HUES64 (cell line): ENCODE data around the gene LTBP1.

Source experiments
- H3K27ac ChIP-seq: 2 replicates; pipeline ENCODE4 v1.7.0; 2013; ENCODE audit warnings: low read depth, low read length, inconsistent platforms
- H3K27me3 ChIP-seq: 2 replicates; pipeline ENCODE4 v1.6.1; 2013; ENCODE audit warnings: mild to moderate bottlenecking, low read length; ENCODE audit not compliant: insufficient read depth
- H3K36me3 ChIP-seq: 2 replicates; pipeline ENCODE4 v1.6.1; 2013; ENCODE audit warnings: mild to moderate bottlenecking, low read length; ENCODE audit not compliant: insufficient read depth
- H3K4me1 ChIP-seq: 2 replicates; pipeline ENCODE4 v1.6.1; 2013; ENCODE audit warnings: mild to moderate bottlenecking, low read length, moderate library complexity; ENCODE audit not compliant: insufficient read depth
- H3K4me3 ChIP-seq: 2 replicates; pipeline ENCODE4 v1.5.1; 2013; ENCODE audit warnings: mild to moderate bottlenecking, low read length, moderate library complexity
- H3K9ac ChIP-seq: 2 replicates; pipeline ENCODE4 v1.6.1; 2013; ENCODE audit warnings: mild to moderate bottlenecking, low read depth, low read length
- H3K9me3 ChIP-seq: 2 replicates; pipeline ENCODE4 v1.6.1; 2013; ENCODE audit warnings: low read depth, low read length; ENCODE audit not compliant: insufficient read depth
- WGBS: fragments of 150-250, 120-280 bp; methylation state at CpG from one replicate; pipeline ENCODE4 v1.1.7; 2013; ENCODE audit warnings: missing lambda C conversion rate; 5-methylcytosine and 5-hydroxymethylcytosine counted together

LTBP1 gene

DNA sequence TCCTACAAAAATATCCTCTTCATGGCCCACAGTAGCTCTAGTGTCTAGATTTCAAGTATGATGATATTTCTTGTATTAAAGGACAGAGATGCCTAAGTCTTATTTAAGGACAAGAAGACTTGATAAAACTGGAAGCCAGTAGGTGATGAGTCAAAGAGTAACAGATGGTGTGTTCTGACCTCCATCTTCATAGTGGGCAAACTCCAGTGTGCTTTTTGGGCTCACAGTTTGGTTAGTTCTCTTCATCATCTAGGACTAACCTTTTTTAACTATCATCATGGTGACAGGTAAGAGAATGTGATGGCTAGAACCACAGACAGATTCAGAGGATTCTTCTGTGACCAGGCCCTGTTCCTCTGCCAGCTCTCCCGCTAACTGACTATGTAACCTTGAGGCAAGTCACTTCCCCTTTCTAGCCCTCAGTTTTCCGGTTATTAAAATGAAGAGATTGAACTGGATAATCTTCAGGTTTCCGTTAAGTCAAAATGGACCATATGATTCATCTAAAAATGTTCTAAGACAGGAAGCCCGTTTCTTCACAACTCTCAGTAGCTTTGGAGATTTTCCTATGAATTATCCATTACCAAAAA is 389.4 kb downstream of the LTBP1 start:
- 95% methylated on average over 4 of the region's 4 CpGs for WGBS
- Histone ChIP-seq H3K9ac (no peak overlapping the region), H3K4me3 (no peak overlapping the region)

DNA sequence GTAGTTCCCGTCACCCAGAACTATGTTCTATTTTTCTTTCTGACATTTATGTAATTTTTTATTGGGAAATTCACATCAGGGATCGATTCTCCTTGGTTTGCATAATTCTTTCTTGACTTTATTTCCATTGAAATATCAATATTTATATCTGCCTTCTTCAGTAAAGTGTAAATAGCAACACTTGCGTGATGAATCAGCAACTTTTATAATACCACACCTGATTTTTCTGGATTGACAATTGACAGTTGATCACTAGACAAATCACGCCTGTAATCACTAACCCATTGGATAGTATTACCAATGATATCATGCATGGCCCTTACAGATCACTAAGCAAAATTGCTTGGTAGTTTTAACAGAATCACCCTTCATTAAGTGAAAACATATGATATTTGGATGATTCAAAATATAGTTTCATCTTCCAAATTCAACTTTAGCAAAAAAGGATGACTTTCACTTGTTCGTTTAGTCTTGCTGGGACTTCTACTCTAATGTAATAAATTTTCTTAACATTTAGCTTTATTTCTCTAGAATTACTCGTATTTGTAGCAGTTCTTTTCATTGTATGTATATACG is 390.7 kb downstream of the LTBP1 start:
- no peak overlapping the region for H3K4me3 ChIP-seq
- H3K9ac ChIP-seq = no peak overlapping the region
- no peaks in the 10 kb centered on the region for H3K9me3 ChIP-seq
- H3K27me3 ChIP-seq = no peaks in the 10 kb centered on the region
- 99% methylated on average over 3 of the region's 7 CpGs for WGBS
- H3K36me3 ChIP-seq = no peaks in the 10 kb centered on the region
- H3K4me1 ChIP-seq = no peaks in the 10 kb centered on the region
- no peak overlapping the region for H3K27ac ChIP-seq

More for the DNA sequence above, 389.4 kb downstream of the LTBP1 start:
- no peaks in the 10 kb centered on the region for H3K9me3 ChIP-seq
- no peaks in the 10 kb centered on the region for H3K27me3 ChIP-seq
- no peak overlapping the region for H3K27ac ChIP-seq
- H3K36me3 ChIP-seq = no peaks in the 10 kb centered on the region
- H3K4me1 ChIP-seq = no peaks in the 10 kb centered on the region

DNA sequence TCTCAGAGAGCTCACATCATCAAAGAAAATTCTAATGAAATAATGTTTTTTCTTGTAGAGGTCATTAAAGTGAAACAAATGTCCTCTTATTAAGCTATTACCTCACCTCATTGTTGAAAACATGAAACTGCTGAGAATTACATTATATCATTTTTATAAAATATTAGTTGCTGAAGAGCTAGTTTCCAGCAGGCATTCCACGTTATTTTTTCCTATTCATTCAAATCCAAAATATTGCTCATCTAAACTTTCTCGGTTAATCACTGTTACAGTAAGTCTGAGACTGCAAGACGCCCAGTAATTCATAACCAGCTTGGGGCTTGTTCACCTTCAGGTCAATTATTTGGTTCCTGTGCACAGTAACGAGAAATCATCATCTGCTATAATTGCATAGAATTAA is 391.2 kb downstream of the LTBP1 start:
- Histone ChIP-seq H3K9ac (no peak overlapping the region), H3K27me3 (no peaks in the 10 kb centered on the region), H3K27ac (no peak overlapping the region), H3K4me3 (no peak overlapping the region), H3K36me3 (no peaks in the 10 kb centered on the region), H3K9me3 (no peaks in the 10 kb centered on the region), H3K4me1 (no peaks in the 10 kb centered on the region)
- 93% methylated on average over 4 of the region's 4 CpGs for WGBS

DNA sequence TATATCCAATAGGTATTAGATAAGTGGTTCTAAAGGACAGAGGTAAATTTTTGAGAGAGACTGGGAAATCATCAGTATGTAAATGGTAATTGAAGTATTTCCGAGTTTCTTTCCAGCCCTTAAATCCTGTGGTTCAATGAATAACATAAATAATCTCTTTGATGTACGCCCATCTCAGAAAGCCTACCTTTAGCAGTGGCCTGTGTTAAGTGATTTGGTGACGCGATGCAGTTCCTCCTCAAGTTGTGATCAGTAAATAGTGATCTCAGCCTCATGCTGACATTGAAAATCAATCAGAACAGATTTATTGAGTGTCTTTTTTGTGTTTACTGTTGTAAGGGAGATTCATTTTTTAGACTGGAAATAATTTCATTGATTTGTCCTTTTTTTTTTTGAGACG is 392.5 kb downstream of the LTBP1 start:
- 93% methylated on average over 4 of the region's 5 CpGs for WGBS
- no peaks in the 10 kb centered on the region for H3K36me3 ChIP-seq
- H3K9me3 ChIP-seq = no peaks in the 10 kb centered on the region
- H3K27me3 ChIP-seq = no peaks in the 10 kb centered on the region
- no peaks in the 10 kb centered on the region for H3K4me1 ChIP-seq
- H3K4me3 ChIP-seq = no peak overlapping the region
- H3K9ac ChIP-seq = no peak overlapping the region
- H3K27ac ChIP-seq = no peak overlapping the region

DNA sequence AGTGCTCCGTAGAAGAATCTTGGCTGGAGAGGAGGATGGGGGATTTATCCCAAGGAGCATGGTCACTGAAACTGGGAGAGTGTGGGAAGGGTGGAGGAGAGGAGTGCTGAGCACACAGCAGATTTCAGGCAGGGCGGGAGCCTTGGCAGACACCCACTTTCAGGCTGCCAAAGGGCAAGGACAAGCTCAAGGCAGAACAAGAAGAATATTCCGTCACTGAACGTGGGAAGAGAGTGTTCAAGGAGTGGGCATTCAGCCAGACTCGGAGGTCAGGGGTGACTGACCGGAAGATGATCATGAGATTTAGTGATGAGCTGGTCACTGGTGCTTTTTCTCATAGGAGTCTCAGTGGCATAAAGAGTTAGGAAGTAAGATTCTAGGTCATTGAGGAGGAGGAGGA is 393.5 kb downstream of the LTBP1 start:
- Histone ChIP-seq H3K27ac (no peak overlapping the region), H3K9me3 (no peaks in the 10 kb centered on the region), H3K36me3 (no peaks in the 10 kb centered on the region), H3K4me1 (no peaks in the 10 kb centered on the region), H3K4me3 (no peak overlapping the region), H3K27me3 (no peaks in the 10 kb centered on the region), H3K9ac (no peak overlapping the region)
- 93% methylated on average over 6 of the region's 6 CpGs for WGBS

- H3K27me3 ChIP-seq = no peaks in the 10 kb centered on the region
- no peaks in the 10 kb centered on the region for H3K9me3 ChIP-seq
- no peak overlapping the region for H3K9ac ChIP-seq
- WGBS = 91% methylated on average over 5 of the region's 5 CpGs
- no peak overlapping the region for H3K27ac ChIP-seq
- H3K4me1 ChIP-seq = no peaks in the 10 kb centered on the region
- no peaks in the 10 kb centered on the region for H3K36me3 ChIP-seq
- H3K4me3 ChIP-seq = no peak overlapping the region
These were observed 395.4 kb downstream of the LTBP1 start for GRCh38 chr2:33342171-33342570.

GRCh38 chr2:33342705-33343104 is 396.0 kb downstream of the LTBP1 start:
- Histone ChIP-seq H3K4me3 (no peak overlapping the region), H3K9ac (no peak overlapping the region), H3K9me3 (no peaks in the 10 kb centered on the region), H3K4me1 (no peaks in the 10 kb centered on the region), H3K27me3 (no peaks in the 10 kb centered on the region), H3K27ac (no peak overlapping the region), H3K36me3 (no peaks in the 10 kb centered on the region)
- WGBS = 75% methylated on average over 4 of the region's 4 CpGs

GRCh38 chr2:33343387-33343895 is 396.7 kb downstream of the LTBP1 start:
- 97% methylated on average over 3 of the region's 3 CpGs for WGBS
- H3K27ac ChIP-seq = no peak overlapping the region
- no peak overlapping the region for H3K4me3 ChIP-seq
- no peaks in the 10 kb centered on the region for H3K27me3 ChIP-seq
- H3K9me3 ChIP-seq = no peaks in the 10 kb centered on the region
- H3K36me3 ChIP-seq = no peaks in the 10 kb centered on the region
- H3K4me1 ChIP-seq = no peaks in the 10 kb centered on the region
- H3K9ac ChIP-seq = no peak overlapping the region

DNA sequence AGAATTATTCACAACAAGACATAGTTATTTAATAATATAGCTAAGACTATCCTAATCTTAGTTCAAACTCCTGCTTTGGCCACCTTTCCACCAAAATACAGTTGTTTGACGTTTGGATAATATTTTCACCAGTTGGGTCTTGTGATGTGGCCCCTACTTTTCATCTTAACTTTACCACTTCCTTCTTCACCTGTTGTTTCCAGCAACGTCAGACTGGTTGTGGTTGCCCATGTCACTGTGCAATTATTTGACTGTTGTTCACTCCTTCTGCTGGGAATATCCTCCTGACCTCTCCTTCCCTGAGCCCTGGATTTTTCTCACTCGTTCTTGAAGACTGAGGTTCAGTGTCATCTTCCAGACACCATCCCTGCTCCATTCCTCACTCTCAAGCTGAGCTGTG is 397.5 kb downstream of the LTBP1 start:
- no peak overlapping the region for H3K27ac ChIP-seq
- no peaks in the 10 kb centered on the region for H3K4me1 ChIP-seq
- no peaks in the 10 kb centered on the region for H3K27me3 ChIP-seq
- H3K9me3 ChIP-seq = no peaks in the 10 kb centered on the region
- WGBS = 94% methylated on average over 3 of the region's 3 CpGs
- H3K36me3 ChIP-seq = no peaks in the 10 kb centered on the region
- no peak overlapping the region for H3K4me3 ChIP-seq
- H3K9ac ChIP-seq = no peak overlapping the region

DNA sequence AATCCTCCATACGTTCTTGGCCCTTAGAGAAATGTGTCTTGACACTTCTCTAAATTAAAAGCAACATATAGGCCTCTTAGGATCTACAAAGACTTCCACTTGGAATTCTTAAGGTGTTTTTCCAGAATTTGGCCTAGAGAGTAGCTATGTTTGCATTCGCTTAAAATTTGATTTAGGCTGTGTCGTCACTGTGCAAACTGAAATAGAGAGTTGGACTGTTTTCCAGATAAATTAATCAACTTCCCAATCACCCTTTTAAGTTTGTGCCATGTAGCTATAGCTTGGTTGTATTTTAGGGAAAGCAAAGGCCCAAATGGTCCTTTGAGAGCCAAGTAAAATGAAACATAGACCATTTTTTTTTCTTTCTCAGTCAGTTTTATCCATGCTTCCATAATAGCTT is 401.1 kb downstream of the LTBP1 start:
- Histone ChIP-seq H3K4me1 (no peaks in the 10 kb centered on the region), H3K27me3 (no peaks in the 10 kb centered on the region), H3K4me3 (no peak overlapping the region), H3K9ac (no peak overlapping the region), H3K27ac (no peak overlapping the region), H3K36me3 (no peaks in the 10 kb centered on the region), H3K9me3 (no peaks in the 10 kb centered on the region)
- 95% methylated on average over 3 of the region's 3 CpGs for WGBS

GRCh38 chr2:33350632-33351031 is 403.9 kb downstream of the LTBP1 start:
- H3K9me3 ChIP-seq = peaks cover 6% of the 10 kb centered on the region; the same call in 1 of the 2 replicates
- no peaks in the 10 kb centered on the region for H3K27me3 ChIP-seq
- H3K4me1 ChIP-seq = no peaks in the 10 kb centered on the region
- H3K27ac ChIP-seq = no peak overlapping the region
- no peak overlapping the region for H3K9ac ChIP-seq
- H3K4me3 ChIP-seq = no peak overlapping the region
- H3K36me3 ChIP-seq = peaks cover 5% of the 10 kb centered on the region; the same call in 1 of the 2 replicates

GRCh38 chr2:33351781-33352180 is 405.0 kb downstream of the LTBP1 start:
- peaks cover 10% of the 10 kb centered on the region; the same call in 1 of the 2 replicates for H3K36me3 ChIP-seq
- peaks cover 18% of the 10 kb centered on the region for H3K9me3 ChIP-seq
- no peak overlapping the region for H3K9ac ChIP-seq

More at GRCh38 chr2:33351781-33352180, 405.0 kb downstream of the LTBP1 start:
- Histone ChIP-seq H3K4me3 (no peak overlapping the region), H3K4me1 (no peaks in the 10 kb centered on the region), H3K27ac (no peak overlapping the region), H3K27me3 (no peaks in the 10 kb centered on the region)
